Ascending aorta (tissue), 2 donors: ENCODE results near the gene FHOD1. TPM values are rescaled to one million over a fixed set of nuclear protein-coding genes. Genes with fewer than 3 reads are reported as not detected.
A peak's percentile ranks its signal among the peaks of the same experiment; 100 is the strongest.

Source experiments
- DNase-seq, 2 donors: peaks; one replicate each; pipeline ENCODE4 v3.0.0-alpha.2; 2019; ENCODE audit warnings: low spot score in 2 of 2
- H3K27ac ChIP-seq, 2 donors: fragments of 200-600 bp; sonication (generic); one replicate each; pipeline ENCODE4 v1.5.1; 2016 to 2017; ENCODE audit warnings: mild to moderate bottlenecking in 1 of 2
- H3K27me3 ChIP-seq: fragments of 200-600 bp; sonication (generic); one replicate; pipeline ENCODE4 v1.5.1; 2017
- H3K36me3 ChIP-seq, 2 donors: fragments of 200-600 bp; sonication (generic); one replicate each; pipeline ENCODE4 v1.5.1; 2016
- H3K4me1 ChIP-seq, 2 donors: fragments of 200-600 bp; sonication (generic); one replicate each; pipeline ENCODE4 v1.5.1; 2016 to 2017; ENCODE audit warnings: mild to moderate bottlenecking in 1 of 2
- H3K4me3 ChIP-seq, 2 donors: fragments of 200-600 bp; sonication (generic); one replicate each; pipeline ENCODE4 v1.5.1; 2016 to 2017; ENCODE audit warnings: mild to moderate bottlenecking in 1 of 2
- H3K9me3 ChIP-seq, 2 donors: fragments of 200-600 bp; sonication (generic); one replicate each; pipeline ENCODE4 v1.5.1; 2016
- CTCF ChIP-seq, 3 experiments: fragments of 200-600 bp in 2 of 3; fragments of 450-650 bp in 1 of 3; sonication (generic) in 2 of 3; IDR thresholded peaks; one replicate each; pipeline ENCODE4 v1.5.1; 2016 to 2019; ENCODE audit warnings: antibody characterized with exemption in 3 of 3, mild to moderate bottlenecking in 1 of 3, moderate library complexity in 1 of 3
- intact Hi-C: fragments of 100-400 bp; cut with DNase I; formaldehyde crosslinking; loops from one replicate; pipeline ENCODE4 v1.15.1; 2023
- total RNA-seq: library from RNA; depleted of rRNA; stranded (reverse); fragments of >200 nt; gene quantifications from one replicate; pipeline ENCODE4 v1.1.0, GENCODE V29; 2016

The FHOD1 gene
- total RNA-seq, 1 donor from 2014 or later, result 20.2 TPM

GRCh38 chr16:67191411-67191994, 55.8 kb downstream of the FHOD1 start:
- Histone ChIP-seq H3K36me3 (peaks cover 22 to 24% of the 10 kb centered on the region in 2 donors), H3K27ac (peak overlapping the region in 1 of 2 donors; percentile 79), H3K4me1 (peaks cover 13 to 14% of the 10 kb centered on the region in 2 donors), H3K4me3 (peak overlapping the region; percentile 93 to 99), H3K27me3 (no peaks in the 10 kb centered on the region), H3K9me3 (no peaks in the 10 kb centered on the region)
- intact Hi-C loops, result no loop called here
- TF ChIP-seq CTCF (IDR thresholded peaks at IDR 0.05), result no peak
- no peak for DNase-seq

DNA sequence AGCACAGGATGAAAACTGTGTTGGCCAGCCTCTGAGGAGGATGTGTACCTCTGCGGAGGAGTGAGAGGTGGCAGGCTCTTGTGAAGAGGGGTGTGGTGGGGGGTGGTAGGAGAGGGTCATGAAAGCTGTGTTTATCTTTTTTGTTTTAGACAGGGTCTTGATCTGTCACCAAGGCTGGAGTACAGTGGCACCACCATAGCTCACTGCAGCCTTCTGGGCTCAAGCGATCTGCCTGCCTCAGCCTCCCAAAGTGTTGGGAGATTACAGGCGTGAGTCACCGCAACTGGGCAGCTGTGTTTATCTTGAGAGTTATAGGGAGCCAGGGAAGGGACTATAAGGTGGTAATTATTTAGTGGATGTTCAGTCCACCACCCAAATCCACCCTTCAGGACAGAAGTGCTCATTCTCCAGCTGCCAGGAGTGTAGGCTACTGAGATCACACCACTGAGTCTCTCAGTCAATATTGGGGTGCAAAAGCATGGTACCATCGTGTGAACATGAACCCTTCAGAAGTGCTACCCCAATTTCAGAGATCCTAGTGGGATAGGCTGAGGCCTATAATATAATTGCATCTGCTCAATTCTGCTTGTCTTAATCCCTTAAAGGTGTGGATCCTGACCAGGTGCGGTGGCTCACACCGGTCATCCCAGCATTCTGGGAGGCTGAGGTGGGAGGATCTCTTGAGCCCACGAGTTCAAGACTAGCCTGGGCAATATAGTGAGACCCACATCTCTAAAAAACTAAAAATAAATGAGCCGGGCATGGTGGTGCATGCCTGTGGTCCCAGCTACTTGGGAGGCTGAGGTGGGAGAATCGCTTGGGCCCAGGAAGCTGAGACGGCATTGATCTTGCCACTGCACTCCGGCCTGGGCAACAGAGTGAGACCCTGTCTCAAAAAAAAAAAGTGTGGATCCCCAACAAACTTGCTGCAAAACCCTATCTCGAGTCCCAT, 56.6 kb downstream of the FHOD1 start:
- Histone ChIP-seq H3K9me3 (no peaks in the 10 kb centered on the region), H3K27me3 (no peaks in the 10 kb centered on the region), H3K4me1 (peaks cover 13 to 16% of the 10 kb centered on the region in 2 donors), H3K27ac (no peak overlapping the region), H3K4me3 (no peak overlapping the region), H3K36me3 (peaks cover 14 to 16% of the 10 kb centered on the region in 2 donors)
- intact Hi-C loops, result no loop called here
- no peak for TF ChIP-seq CTCF (IDR thresholded peaks at IDR 0.05)
- DNase-seq, result no peak

DNA sequence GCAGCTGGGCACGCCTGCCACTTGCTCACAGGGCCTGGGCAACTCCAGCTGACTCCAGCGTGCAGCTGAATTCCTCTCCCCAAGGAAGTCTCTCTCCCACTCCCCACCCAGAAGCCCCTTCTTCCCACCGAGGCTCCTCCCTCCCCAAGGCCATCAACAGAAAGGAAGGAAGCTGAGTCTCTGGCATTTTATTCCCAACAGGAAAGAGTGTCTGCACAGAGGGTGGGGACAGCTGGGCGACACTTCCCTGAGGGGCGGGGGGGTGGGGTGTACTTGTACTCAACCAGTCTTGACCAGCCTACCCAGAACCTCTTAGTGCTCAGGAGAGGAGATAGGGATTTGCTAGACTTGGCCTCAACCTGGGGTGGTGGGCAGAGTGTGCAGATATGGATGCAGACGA, 57.2 kb downstream of the FHOD1 start, which contains the start of gene EXOC3L1:
EXOC3L1 (minus strand) TSS at position 96 of the 400 bp plus-strand sequence. CDS start 460 bp downstream, outside the sequence.
- Histone ChIP-seq H3K36me3 (peaks cover 7 to 10% of the 10 kb centered on the region in 2 donors), H3K27me3 (no peaks in the 10 kb centered on the region), H3K27ac (no peak within 1 kb of the TSS), H3K9me3 (no peaks in the 10 kb centered on the region), H3K4me1 (peaks cover 19 to 21% of the 10 kb centered on the region in 2 donors), H3K4me3 (no peak within 1 kb of the TSS)
- no peak for DNase-seq
- intact Hi-C loops, result no loop called here
- no peak for TF ChIP-seq CTCF (IDR thresholded peaks at IDR 0.05)

- no peak for TF ChIP-seq CTCF (IDR thresholded peaks at IDR 0.05)
- no peak overlapping the region for H3K27ac ChIP-seq
- no peaks in the 10 kb centered on the region for H3K36me3 ChIP-seq
- intact Hi-C loops, result loop anchor here (5.0 kb wide), 1 partner anchor 36 kb away; the partner anchor contains the start of gene B3GNT9
- no peak for DNase-seq
- H3K27me3 ChIP-seq, result no peaks in the 10 kb centered on the region
- H3K9me3 ChIP-seq, result no peaks in the 10 kb centered on the region
- H3K4me3 ChIP-seq, result no peak overlapping the region
- peaks cover 26 to 29% of the 10 kb centered on the region in 2 donors for H3K4me1 ChIP-seq
Measured at GRCh38 chr16:67188798-67189197, 58.5 kb downstream of the FHOD1 start.

DNA sequence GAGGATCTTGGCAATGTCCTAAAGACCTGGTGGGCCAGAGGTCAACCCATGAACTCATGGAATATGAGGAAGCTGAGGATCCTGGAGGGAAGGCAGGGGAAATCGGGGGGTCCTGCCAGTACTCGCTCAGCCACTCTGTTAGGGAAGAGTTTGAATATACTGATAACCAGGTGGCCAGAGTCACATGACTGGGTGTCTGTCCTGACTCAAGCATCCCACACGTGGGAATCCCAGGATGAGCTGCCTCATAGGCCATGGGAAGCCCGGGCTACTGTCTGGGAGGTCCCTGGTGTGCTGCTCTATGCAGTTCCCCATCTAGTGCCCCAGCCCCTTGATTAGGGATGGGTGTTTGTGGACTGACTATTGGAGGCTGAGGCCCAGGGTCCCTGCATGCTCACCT, 59.0 kb downstream of the FHOD1 start:
- Histone ChIP-seq H3K4me3 (no peak overlapping the region), H3K27me3 (no peaks in the 10 kb centered on the region), H3K27ac (no peak overlapping the region), H3K4me1 (peaks cover 23 to 25% of the 10 kb centered on the region in 2 donors), H3K36me3 (no peaks in the 10 kb centered on the region), H3K9me3 (no peaks in the 10 kb centered on the region)
- no peak for DNase-seq
- no peak for TF ChIP-seq CTCF (IDR thresholded peaks at IDR 0.05)
- intact Hi-C loops, result loop anchor here (5.0 kb wide), 1 partner anchor 36 kb away; the partner anchor contains the start of gene B3GNT9
